ENCODE results near the gene MAP3K14.
"Not testable (repeated sequence)": the region's sequence is repeated elsewhere in the genome, so short reads cannot be mapped to it uniquely, and the experiment has no call there.

MAP3K14 gene

GRCh38 chr17:45262516-45263476 lies 54.0 kb downstream of the MAP3K14 start:
- peaks cover 15% of the 10 kb centered on the region for H3K4me1 ChIP-seq (ENCODE audit: control insufficient read depth, insufficient read depth, low read length)

GRCh38 chr17:45261577-45262515 lies 55.0 kb downstream of the MAP3K14 start, which contains the start of gene SPATA32:
TSS of gene SPATA32 (minus strand) at chr17:45262094. CDS start at chr17:45262016, 78 bp downstream.
- peak within 1 kb of the TSS; percentile 64 for H3K4me3 ChIP-seq (ENCODE audit: low read depth, low read length)
- no peak within 1 kb of the TSS for H3K27ac ChIP-seq (ENCODE audit: low read depth, low read length)
- peaks cover 6% of the 10 kb centered on the region; the same call in 1 of the 2 replicates for H3K27me3 ChIP-seq (ENCODE audit: control insufficient read depth, insufficient read depth, low read length)
- peaks cover 22% of the 10 kb centered on the region for H3K4me1 ChIP-seq (ENCODE audit: control insufficient read depth, insufficient read depth, low read length)
- H3K36me3 ChIP-seq (ENCODE audit: control insufficient read depth, insufficient read depth, low read length): peaks cover 33% of the 10 kb centered on the region
- H3K9me3 ChIP-seq (ENCODE audit: control insufficient read depth, insufficient read depth, low read depth, low read length): no peaks in the 10 kb centered on the region
- peak within 1 kb of the TSS; percentile 45 for H3K9ac ChIP-seq (ENCODE audit: low read length)

More at GRCh38 chr17:45262516-45263476, 54.0 kb downstream of the MAP3K14 start:
- H3K9me3 ChIP-seq (ENCODE audit: control insufficient read depth, insufficient read depth, low read depth, low read length): no peaks in the 10 kb centered on the region
- H3K27ac ChIP-seq (ENCODE audit: low read depth, low read length): no peak overlapping the region
- H3K36me3 ChIP-seq (ENCODE audit: control insufficient read depth, insufficient read depth, low read length): peaks cover 43% of the 10 kb centered on the region
- H3K9ac ChIP-seq (ENCODE audit: low read length): peak overlapping the region; percentile 45
- H3K4me3 ChIP-seq (ENCODE audit: low read depth, low read length): peak overlapping the region; percentile 64
- H3K27me3 ChIP-seq (ENCODE audit: control insufficient read depth, insufficient read depth, low read length): peaks cover 6% of the 10 kb centered on the region; the same call in 1 of the 2 replicates

GRCh38 chr17:45260204-45260783 lies 56.5 kb downstream of the MAP3K14 start:
- Histone ChIP-seq H3K9ac (ENCODE audit: low read length) (no peak overlapping the region), H3K36me3 (ENCODE audit: control insufficient read depth, insufficient read depth, low read length) (peaks cover 23% of the 10 kb centered on the region), H3K9me3 (ENCODE audit: control insufficient read depth, insufficient read depth, low read depth, low read length) (no peaks in the 10 kb centered on the region), H3K4me1 (ENCODE audit: control insufficient read depth, insufficient read depth, low read length) (peaks cover 30% of the 10 kb centered on the region), H3K27me3 (ENCODE audit: control insufficient read depth, insufficient read depth, low read length) (peaks cover 6% of the 10 kb centered on the region; the same call in 1 of the 2 replicates), H3K4me3 (ENCODE audit: low read depth, low read length) (no peak overlapping the region), H3K27ac (ENCODE audit: low read depth, low read length) (no peak overlapping the region)

GRCh38 chr17:45258981-45259380 lies 57.8 kb downstream of the MAP3K14 start:
- no peak overlapping the region for H3K27ac ChIP-seq (ENCODE audit: low read depth, low read length)
- no peaks in the 10 kb centered on the region for H3K9me3 ChIP-seq (ENCODE audit: control insufficient read depth, insufficient read depth, low read depth, low read length)
- peaks cover 30% of the 10 kb centered on the region for H3K4me1 ChIP-seq (ENCODE audit: control insufficient read depth, insufficient read depth, low read length)
- H3K27me3 ChIP-seq (ENCODE audit: control insufficient read depth, insufficient read depth, low read length): peaks cover 6% of the 10 kb centered on the region; the same call in 1 of the 2 replicates
- peaks cover 10% of the 10 kb centered on the region for H3K36me3 ChIP-seq (ENCODE audit: control insufficient read depth, insufficient read depth, low read length)
- H3K9ac ChIP-seq (ENCODE audit: low read length): no peak overlapping the region
- no peak overlapping the region for H3K4me3 ChIP-seq (ENCODE audit: low read depth, low read length)

GRCh38 chr17:45257115-45257514 lies 59.7 kb downstream of the MAP3K14 start:
- Histone ChIP-seq H3K9ac (ENCODE audit: low read length) (no peak overlapping the region), H3K27ac (ENCODE audit: low read depth, low read length) (no peak overlapping the region)

GRCh38 chr17:45256114-45256966 lies 60.5 kb downstream of the MAP3K14 start:
- Histone ChIP-seq H3K27ac (ENCODE audit: low read depth, low read length) (no peak overlapping the region), H3K4me3 (ENCODE audit: low read depth, low read length) (no peak overlapping the region), H3K27me3 (ENCODE audit: control insufficient read depth, insufficient read depth, low read length) (peaks cover 4% of the 10 kb centered on the region; the same call in 1 of the 2 replicates), H3K4me1 (ENCODE audit: control insufficient read depth, insufficient read depth, low read length) (peaks cover 18% of the 10 kb centered on the region), H3K9me3 (ENCODE audit: control insufficient read depth, insufficient read depth, low read depth, low read length) (no peaks in the 10 kb centered on the region), H3K9ac (ENCODE audit: low read length) (no peak overlapping the region), H3K36me3 (ENCODE audit: control insufficient read depth, insufficient read depth, low read length) (no peaks in the 10 kb centered on the region)

More at GRCh38 chr17:45257115-45257514, 59.7 kb downstream of the MAP3K14 start:
- H3K27me3 ChIP-seq (ENCODE audit: control insufficient read depth, insufficient read depth, low read length): peaks cover 6% of the 10 kb centered on the region; the same call in 1 of the 2 replicates
- peaks cover 21% of the 10 kb centered on the region for H3K4me1 ChIP-seq (ENCODE audit: control insufficient read depth, insufficient read depth, low read length)
- H3K4me3 ChIP-seq (ENCODE audit: low read depth, low read length): no peak overlapping the region
- H3K36me3 ChIP-seq (ENCODE audit: control insufficient read depth, insufficient read depth, low read length): no peaks in the 10 kb centered on the region
- H3K9me3 ChIP-seq (ENCODE audit: control insufficient read depth, insufficient read depth, low read depth, low read length): no peaks in the 10 kb centered on the region

GRCh38 chr17:45255358-45255757 lies 61.5 kb downstream of the MAP3K14 start:
- Histone ChIP-seq H3K4me3 (ENCODE audit: low read depth, low read length) (no peak overlapping the region), H3K9me3 (ENCODE audit: control insufficient read depth, insufficient read depth, low read depth, low read length) (no peaks in the 10 kb centered on the region), H3K27me3 (ENCODE audit: control insufficient read depth, insufficient read depth, low read length) (no peaks in the 10 kb centered on the region), H3K9ac (ENCODE audit: low read length) (no peak overlapping the region), H3K36me3 (ENCODE audit: control insufficient read depth, insufficient read depth, low read length) (no peaks in the 10 kb centered on the region), H3K4me1 (ENCODE audit: control insufficient read depth, insufficient read depth, low read length) (peaks cover 15% of the 10 kb centered on the region), H3K27ac (ENCODE audit: low read depth, low read length) (no peak overlapping the region)

GRCh38 chr17:45253879-45254278 lies 62.9 kb downstream of the MAP3K14 start:
- H3K9ac ChIP-seq (ENCODE audit: low read length): no peak overlapping the region
- H3K4me1 ChIP-seq (ENCODE audit: control insufficient read depth, insufficient read depth, low read length): peaks cover 15% of the 10 kb centered on the region
- no peaks in the 10 kb centered on the region for H3K27me3 ChIP-seq (ENCODE audit: control insufficient read depth, insufficient read depth, low read length)
- H3K36me3 ChIP-seq (ENCODE audit: control insufficient read depth, insufficient read depth, low read length): peaks cover 5% of the 10 kb centered on the region; the same call in 1 of the 2 replicates
- no peaks in the 10 kb centered on the region for H3K9me3 ChIP-seq (ENCODE audit: control insufficient read depth, insufficient read depth, low read depth, low read length)
- no peak overlapping the region for H3K27ac ChIP-seq (ENCODE audit: low read depth, low read length)
- H3K4me3 ChIP-seq (ENCODE audit: low read depth, low read length): no peak overlapping the region

GRCh38 chr17:45253237-45253636 lies 63.6 kb downstream of the MAP3K14 start:
- not testable (repeated sequence) for H3K9ac ChIP-seq (ENCODE audit: low read length); H3K4me3 ChIP-seq (ENCODE audit: low read depth, low read length); H3K9me3 ChIP-seq (ENCODE audit: control insufficient read depth, insufficient read depth, low read depth, low read length); H3K27me3 ChIP-seq (ENCODE audit: control insufficient read depth, insufficient read depth, low read length); H3K36me3 ChIP-seq (ENCODE audit: control insufficient read depth, insufficient read depth, low read length); H3K27ac ChIP-seq (ENCODE audit: low read depth, low read length)
- H3K4me1 ChIP-seq (ENCODE audit: control insufficient read depth, insufficient read depth, low read length): peaks cover 20% of the 10 kb centered on the region

GRCh38 chr17:45251931-45252330 lies 64.9 kb downstream of the MAP3K14 start:
- Histone ChIP-seq H3K36me3 (ENCODE audit: control insufficient read depth, insufficient read depth, low read length) (peaks cover 5% of the 10 kb centered on the region; the same call in 1 of the 2 replicates), H3K4me3 (ENCODE audit: low read depth, low read length) (no peak overlapping the region), H3K4me1 (ENCODE audit: control insufficient read depth, insufficient read depth, low read length) (peaks cover 14% of the 10 kb centered on the region), H3K9ac (ENCODE audit: low read length) (no peak overlapping the region), H3K27ac (ENCODE audit: low read depth, low read length) (no peak overlapping the region), H3K9me3 (ENCODE audit: control insufficient read depth, insufficient read depth, low read depth, low read length) (no peaks in the 10 kb centered on the region), H3K27me3 (ENCODE audit: control insufficient read depth, insufficient read depth, low read length) (no peaks in the 10 kb centered on the region)
